Activated naive CD8-positive, alpha-beta T cell (primary cell): ENCODE data around the gene GRAMD1B.

ENCODE experiments used
- H3K27ac Mint-ChIP-seq: one replicate; pipeline ENCODE4 v1.8.0; 2021; ENCODE audit warnings: mixed read lengths
- H3K27me3 Mint-ChIP-seq: one replicate; pipeline ENCODE4 v1.8.0; 2021; ENCODE audit warnings: mixed read lengths
- H3K36me3 Mint-ChIP-seq: one replicate; pipeline ENCODE4 v1.8.0; 2021; ENCODE audit warnings: mixed read lengths
- H3K4me1 Mint-ChIP-seq: one replicate; pipeline ENCODE4 v1.8.0; 2021; ENCODE audit warnings: low read depth, mixed read lengths
- H3K4me3 Mint-ChIP-seq: one replicate; pipeline ENCODE4 v1.8.0; 2021; ENCODE audit warnings: mild to moderate bottlenecking, mixed read lengths
- H3K9me3 Mint-ChIP-seq: one replicate; pipeline ENCODE4 v1.8.0; 2021; ENCODE audit warnings: low read depth, mixed read lengths

The GRAMD1B gene

GRCh38 chr11:123427405-123427804 is 2.7 kb upstream of the GRAMD1B start:
- peaks cover 16% of the 10 kb centered on the region for H3K4me1 Mint-ChIP-seq
- no peaks in the 10 kb centered on the region for H3K9me3 Mint-ChIP-seq
- peaks cover 10% of the 10 kb centered on the region for H3K27me3 Mint-ChIP-seq
- no peak overlapping the region for H3K27ac Mint-ChIP-seq
- H3K4me3 Mint-ChIP-seq: no peak overlapping the region
- H3K36me3 Mint-ChIP-seq: peaks cover 3% of the 10 kb centered on the region

GRCh38 chr11:123428116-123428715 is 1.9 kb upstream of the GRAMD1B start:
- Mint-ChIP-seq H3K27ac (no peak overlapping the region), H3K36me3 (peaks cover 3% of the 10 kb centered on the region), H3K9me3 (no peaks in the 10 kb centered on the region), H3K4me3 (no peak overlapping the region), H3K4me1 (peaks cover 19% of the 10 kb centered on the region), H3K27me3 (peaks cover 9% of the 10 kb centered on the region)

- peaks cover 19% of the 10 kb centered on the region for H3K4me1 Mint-ChIP-seq
- peaks cover 3% of the 10 kb centered on the region for H3K27me3 Mint-ChIP-seq
- H3K4me3 Mint-ChIP-seq: peak overlapping the region; percentile 88
- no peaks in the 10 kb centered on the region for H3K36me3 Mint-ChIP-seq
- no peak overlapping the region for H3K27ac Mint-ChIP-seq
- no peaks in the 10 kb centered on the region for H3K9me3 Mint-ChIP-seq
Observed at GRCh38 chr11:123429336-123429735, 733 bp upstream of the GRAMD1B start.

- no peak overlapping the region for H3K27ac Mint-ChIP-seq
- H3K4me1 Mint-ChIP-seq: peaks cover 19% of the 10 kb centered on the region
- no peaks in the 10 kb centered on the region for H3K36me3 Mint-ChIP-seq
- peak overlapping the region; percentile 81 for H3K4me3 Mint-ChIP-seq
- H3K27me3 Mint-ChIP-seq: peaks cover under 1% of the 10 kb centered on the region
- H3K9me3 Mint-ChIP-seq: no peaks in the 10 kb centered on the region
Observed at GRCh38 chr11:123430721-123431497, 840 bp downstream of the GRAMD1B start.

GRCh38 chr11:123431619-123432018 is 1.6 kb downstream of the GRAMD1B start:
- H3K4me1 Mint-ChIP-seq: peaks cover 19% of the 10 kb centered on the region
- H3K9me3 Mint-ChIP-seq: no peaks in the 10 kb centered on the region
- no peak overlapping the region for H3K27ac Mint-ChIP-seq
- no peaks in the 10 kb centered on the region for H3K27me3 Mint-ChIP-seq
- H3K4me3 Mint-ChIP-seq: peak overlapping the region; percentile 81
- H3K36me3 Mint-ChIP-seq: peaks cover 4% of the 10 kb centered on the region

GRCh38 chr11:123434262-123434661 is 4.2 kb downstream of the GRAMD1B start:
- Mint-ChIP-seq H3K9me3 (no peaks in the 10 kb centered on the region), H3K36me3 (peaks cover 4% of the 10 kb centered on the region), H3K27ac (no peak overlapping the region), H3K4me1 (peaks cover 19% of the 10 kb centered on the region), H3K4me3 (no peak overlapping the region), H3K27me3 (no peaks in the 10 kb centered on the region)

- H3K4me1 Mint-ChIP-seq: peaks cover 14% of the 10 kb centered on the region
- no peak overlapping the region for H3K27ac Mint-ChIP-seq
- H3K36me3 Mint-ChIP-seq: peaks cover 4% of the 10 kb centered on the region
- H3K9me3 Mint-ChIP-seq: no peaks in the 10 kb centered on the region
- no peaks in the 10 kb centered on the region for H3K27me3 Mint-ChIP-seq
- no peak overlapping the region for H3K4me3 Mint-ChIP-seq
Observed at GRCh38 chr11:123434911-123435310, 4.8 kb downstream of the GRAMD1B start.

- no peak overlapping the region for H3K4me3 Mint-ChIP-seq
- H3K4me1 Mint-ChIP-seq: peaks cover 3% of the 10 kb centered on the region
- no peak overlapping the region for H3K27ac Mint-ChIP-seq
- H3K27me3 Mint-ChIP-seq: no peaks in the 10 kb centered on the region
- H3K9me3 Mint-ChIP-seq: no peaks in the 10 kb centered on the region
- peaks cover 4% of the 10 kb centered on the region for H3K36me3 Mint-ChIP-seq
Observed at GRCh38 chr11:123437236-123437979, 7.3 kb downstream of the GRAMD1B start.

GRCh38 chr11:123438131-123438627 is 8.1 kb downstream of the GRAMD1B start:
- no peak overlapping the region for H3K4me3 Mint-ChIP-seq
- H3K27me3 Mint-ChIP-seq: no peaks in the 10 kb centered on the region
- H3K9me3 Mint-ChIP-seq: no peaks in the 10 kb centered on the region
- H3K27ac Mint-ChIP-seq: no peak overlapping the region
- peaks cover 4% of the 10 kb centered on the region for H3K36me3 Mint-ChIP-seq
- H3K4me1 Mint-ChIP-seq: no peaks in the 10 kb centered on the region

- Mint-ChIP-seq H3K27me3 (no peaks in the 10 kb centered on the region), H3K27ac (no peak overlapping the region), H3K4me3 (no peak overlapping the region), H3K36me3 (peaks cover 4% of the 10 kb centered on the region), H3K4me1 (no peaks in the 10 kb centered on the region), H3K9me3 (no peaks in the 10 kb centered on the region)
Observed at GRCh38 chr11:123439616-123440015, 9.5 kb downstream of the GRAMD1B start.

- Mint-ChIP-seq H3K4me1 (no peaks in the 10 kb centered on the region), H3K27ac (no peak overlapping the region), H3K4me3 (no peak overlapping the region)
Observed at GRCh38 chr11:123441161-123441560, 11.1 kb downstream of the GRAMD1B start.

GRCh38 chr11:123443851-123444623 is 14.0 kb downstream of the GRAMD1B start:
- Mint-ChIP-seq H3K36me3 (no peaks in the 10 kb centered on the region), H3K27me3 (no peaks in the 10 kb centered on the region), H3K9me3 (no peaks in the 10 kb centered on the region), H3K4me1 (no peaks in the 10 kb centered on the region), H3K27ac (no peak overlapping the region), H3K4me3 (no peak overlapping the region)

More at GRCh38 chr11:123441161-123441560, 11.1 kb downstream of the GRAMD1B start:
- no peaks in the 10 kb centered on the region for H3K9me3 Mint-ChIP-seq
- peaks cover 3% of the 10 kb centered on the region for H3K36me3 Mint-ChIP-seq
- H3K27me3 Mint-ChIP-seq: no peaks in the 10 kb centered on the region

- no peaks in the 10 kb centered on the region for H3K36me3 Mint-ChIP-seq
- no peaks in the 10 kb centered on the region for H3K27me3 Mint-ChIP-seq
- H3K4me1 Mint-ChIP-seq: peaks cover under 1% of the 10 kb centered on the region
- H3K9me3 Mint-ChIP-seq: no peaks in the 10 kb centered on the region
- H3K27ac Mint-ChIP-seq: no peak overlapping the region
- no peak overlapping the region for H3K4me3 Mint-ChIP-seq
Observed at GRCh38 chr11:123448823-123449222, 18.8 kb downstream of the GRAMD1B start.

GRCh38 chr11:123449436-123449835 is 19.4 kb downstream of the GRAMD1B start:
- H3K4me3 Mint-ChIP-seq: no peak overlapping the region
- no peaks in the 10 kb centered on the region for H3K9me3 Mint-ChIP-seq
- H3K27ac Mint-ChIP-seq: no peak overlapping the region
- no peaks in the 10 kb centered on the region for H3K27me3 Mint-ChIP-seq
- peaks cover 7% of the 10 kb centered on the region for H3K4me1 Mint-ChIP-seq
- H3K36me3 Mint-ChIP-seq: no peaks in the 10 kb centered on the region
